ENCODE results near the gene STAT6. TPM values are rescaled to one million over a fixed set of nuclear protein-coding genes. Genes with fewer than 3 reads are reported as not detected.

The STAT6 gene
- total and polyA plus RNA-seq, 10 of the 15 experiments (the other 5 are each of a cell fraction or from before 2014, with no cell fraction given), result 14.2 to 176 (median 89.6) TPM

- peak; percentile 55; the same call in 1 of the 2 replicates for TF ChIP-seq SIN3A (IDR thresholded peaks at IDR 0.05; ENCODE audit: low read depth, low read length)
- no peak for TF ChIP-seq ZNF384 (IDR thresholded peaks at IDR 0.05; ENCODE audit: borderline replicate concordance, low read depth, low read length)
- peak; percentile 86 for TF ChIP-seq CREM (IDR thresholded peaks at IDR 0.05; ENCODE audit: low read depth)
- TF ChIP-seq IKZF2 (IDR thresholded peaks at IDR 0.05), result no peak
- TF ChIP-seq EGR1 (IDR thresholded peaks at IDR 0.05; ENCODE audit: borderline replicate concordance in 1 of 2, low read depth in 2 of 2, low read length in 2 of 2), result peak; percentile 42 to 100
- TF ChIP-seq KLF5 (IDR thresholded peaks at IDR 0.05; ENCODE audit: partially characterized antibody), result no peak
- no peak for TF ChIP-seq ZBTB40 (IDR thresholded peaks at IDR 0.05; ENCODE audit: borderline replicate concordance)
- peak; percentile 68 to 76 for TF ChIP-seq BHLHE40 (IDR thresholded peaks at IDR 0.05; ENCODE audit: borderline replicate concordance in 1 of 2, low read depth in 2 of 2, low read length in 1 of 2)
- peak; percentile 40; the same call in 1 of the 2 replicates for TF ChIP-seq SMARCA5 (IDR thresholded peaks at IDR 0.05)
- no peak for TF ChIP-seq ETV6 (conservative IDR thresholded peaks at IDR 0.05 in 1 of 2, IDR thresholded peaks at IDR 0.05 in 1 of 2; ENCODE audit: borderline replicate concordance in 1 of 2, low read depth in 1 of 2)
- TF ChIP-seq BMI1 (IDR thresholded peaks at IDR 0.05; ENCODE audit: borderline replicate concordance), result no peak
- TF ChIP-seq RAD51 (IDR thresholded peaks at IDR 0.05), result no peak
- TF ChIP-seq IKZF1 (conservative IDR thresholded peaks at IDR 0.05), result peak; percentile 65; the same call in 1 of the 2 replicates
- TF ChIP-seq TAF1 (IDR thresholded peaks at IDR 0.05; ENCODE audit: borderline replicate concordance, low read depth, low read length), result peak; percentile 43; the same call in 1 of the 2 replicates
- TF ChIP-seq JUND (IDR thresholded peaks at IDR 0.05; ENCODE audit: low read depth, low read length), result no peak
- TF ChIP-seq ZNF207 (IDR thresholded peaks at IDR 0.05; ENCODE audit: borderline replicate concordance), result peak; percentile 22; the same call in 1 of the 2 replicates
- TF ChIP-seq POLR2A (IDR thresholded peaks at IDR 0.05; ENCODE audit: low read depth, low read length), result peak; percentile 65
- TF ChIP-seq RELA (IDR thresholded peaks at IDR 0.05; ENCODE audit: borderline replicate concordance, partially characterized antibody), result peak; percentile 21
- no peak for TF ChIP-seq ATF2 (IDR thresholded peaks at IDR 0.05; ENCODE audit: low read length)
- no peak for TF ChIP-seq SUZ12 (IDR thresholded peaks at IDR 0.05; ENCODE audit: unreplicated experiment)
- TF ChIP-seq MEF2B (IDR thresholded peaks at IDR 0.05; ENCODE audit: partially characterized antibody, poor library complexity, severe bottlenecking), result peak; percentile 90
- no peak for TF ChIP-seq IRF5 (IDR thresholded peaks at IDR 0.05; ENCODE audit: borderline replicate concordance)
- TF ChIP-seq TBL1XR1 (IDR thresholded peaks at IDR 0.05; ENCODE audit: low read depth, low read length), result peak; percentile 24; the same call in 1 of the 2 replicates
- TF ChIP-seq NR2F1 (conservative IDR thresholded peaks at IDR 0.05), result 0 out of 2 replicates have a peak, but pooled peaks have one; percentile 34
These were observed 24.0 kb downstream of the STAT6 start (continued) for GRCh38 chr12:57087010-57087690.
